Fibroblast of mammary gland (primary cell): ENCODE results near the gene THY1.
"Not testable (repeated sequence)": the region's sequence is repeated elsewhere in the genome, so short reads cannot be mapped to it uniquely, and the experiment has no call there.

ENCODE experiments used
- DNase-seq: peaks from one replicate; pipeline ENCODE4 v3.0.0-alpha.2; 2010; ENCODE audit warnings: low read depth
- H3K4me3 ChIP-seq: 2 replicates; pipeline ENCODE4 v1.5.1; 2011; ENCODE audit warnings: low read depth, mild to moderate bottlenecking, low read length, moderate library complexity; ENCODE audit not compliant: control insufficient read depth
- TF ChIP-seq, protein P1 (sequence below): conservative IDR thresholded peaks from 2 replicates; pipeline ENCODE4 v1.5.1; 2011; ENCODE audit warnings: low read depth, low read length, inconsistent platforms; ENCODE audit not compliant: control insufficient read depth, insufficient read depth

Gene THY1

DNA sequence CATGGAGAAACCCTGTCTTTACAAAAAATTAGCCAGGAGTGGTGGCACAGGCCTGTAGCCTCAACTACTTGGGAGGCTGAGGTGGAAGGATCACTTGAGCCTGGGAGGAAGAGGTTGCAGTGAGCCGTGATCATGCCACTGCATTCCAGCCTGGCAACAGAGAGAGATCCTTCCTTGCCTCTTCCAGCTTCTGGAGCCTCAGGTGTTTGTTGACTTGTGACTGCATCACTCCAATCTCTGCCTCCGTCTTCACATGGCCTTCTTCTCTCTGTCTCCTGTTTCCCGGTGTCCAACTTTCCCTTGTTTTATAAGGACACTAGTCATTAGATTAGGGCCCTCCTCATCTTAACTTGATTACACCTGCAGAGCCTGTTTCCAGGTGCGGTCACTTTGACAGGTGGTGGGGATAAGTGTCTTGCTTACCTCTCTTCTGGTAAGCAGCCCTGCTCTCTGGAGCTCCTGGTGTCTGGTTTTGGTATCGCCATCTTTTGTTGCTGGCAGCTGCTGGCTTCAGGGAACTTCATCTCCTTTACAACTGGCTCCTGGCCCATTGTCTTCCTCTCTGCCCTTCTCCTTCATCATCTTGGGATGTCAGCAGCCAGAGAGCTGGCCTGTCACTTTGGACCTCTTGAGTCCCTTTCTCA lies 33.2 kb downstream of the THY1 start:
- DNase-seq, result no peak
- TF ChIP-seq, protein P1, sequence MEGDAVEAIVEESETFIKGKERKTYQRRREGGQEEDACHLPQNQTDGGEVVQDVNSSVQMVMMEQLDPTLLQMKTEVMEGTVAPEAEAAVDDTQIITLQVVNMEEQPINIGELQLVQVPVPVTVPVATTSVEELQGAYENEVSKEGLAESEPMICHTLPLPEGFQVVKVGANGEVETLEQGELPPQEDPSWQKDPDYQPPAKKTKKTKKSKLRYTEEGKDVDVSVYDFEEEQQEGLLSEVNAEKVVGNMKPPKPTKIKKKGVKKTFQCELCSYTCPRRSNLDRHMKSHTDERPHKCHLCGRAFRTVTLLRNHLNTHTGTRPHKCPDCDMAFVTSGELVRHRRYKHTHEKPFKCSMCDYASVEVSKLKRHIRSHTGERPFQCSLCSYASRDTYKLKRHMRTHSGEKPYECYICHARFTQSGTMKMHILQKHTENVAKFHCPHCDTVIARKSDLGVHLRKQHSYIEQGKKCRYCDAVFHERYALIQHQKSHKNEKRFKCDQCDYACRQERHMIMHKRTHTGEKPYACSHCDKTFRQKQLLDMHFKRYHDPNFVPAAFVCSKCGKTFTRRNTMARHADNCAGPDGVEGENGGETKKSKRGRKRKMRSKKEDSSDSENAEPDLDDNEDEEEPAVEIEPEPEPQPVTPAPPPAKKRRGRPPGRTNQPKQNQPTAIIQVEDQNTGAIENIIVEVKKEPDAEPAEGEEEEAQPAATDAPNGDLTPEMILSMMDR, result peak; percentile 44
- H3K4me3 ChIP-seq, result no peak overlapping the region

DNA sequence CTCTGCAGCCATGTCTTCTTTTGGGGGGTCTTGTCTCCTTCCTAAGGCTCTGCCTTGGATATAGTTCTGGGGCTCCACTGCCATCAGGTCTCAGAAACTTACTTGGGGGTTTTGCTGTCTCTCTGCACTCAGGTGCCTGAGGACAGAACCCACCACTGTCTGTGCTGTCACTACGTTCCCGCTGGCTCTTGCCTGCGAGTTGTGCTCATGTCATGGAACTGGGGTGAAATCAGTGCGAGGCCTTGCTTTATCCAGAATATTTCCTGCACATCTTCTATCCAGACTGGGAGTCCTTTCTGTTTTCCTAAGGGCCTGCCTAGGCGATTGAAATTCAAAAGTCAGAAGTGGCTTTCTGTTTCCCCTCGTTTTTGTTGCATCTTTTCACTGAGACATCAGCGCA lies 34.9 kb downstream of the THY1 start:
- H3K4me3 ChIP-seq, result no peak overlapping the region
- DNase-seq, result no peak

DNA sequence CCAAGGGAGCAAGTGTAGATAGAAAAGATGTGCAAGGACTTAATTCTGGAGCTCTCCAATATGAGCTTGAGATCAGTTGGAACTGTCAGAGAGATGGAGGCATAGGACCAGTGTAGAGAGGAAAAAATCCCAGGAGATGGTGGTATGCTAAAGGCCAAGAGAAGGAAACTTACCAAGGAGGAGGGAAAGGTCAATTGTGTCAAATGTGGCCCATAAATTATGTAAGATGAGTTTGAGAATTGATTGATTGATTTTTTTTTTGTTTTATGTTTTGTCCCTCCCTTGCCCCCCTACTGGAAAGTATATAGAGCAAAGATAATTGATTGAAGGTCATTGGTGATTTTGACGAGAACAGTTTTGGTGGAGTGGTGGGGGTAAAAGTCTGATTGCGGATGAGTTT lies 38.6 kb downstream of the THY1 start:
- TF ChIP-seq, protein P1, result no peak
- no peak overlapping the region for H3K4me3 ChIP-seq
- no peak for DNase-seq

More for the DNA sequence above, 34.9 kb downstream of the THY1 start:
- TF ChIP-seq, protein P1, result no peak

DNA sequence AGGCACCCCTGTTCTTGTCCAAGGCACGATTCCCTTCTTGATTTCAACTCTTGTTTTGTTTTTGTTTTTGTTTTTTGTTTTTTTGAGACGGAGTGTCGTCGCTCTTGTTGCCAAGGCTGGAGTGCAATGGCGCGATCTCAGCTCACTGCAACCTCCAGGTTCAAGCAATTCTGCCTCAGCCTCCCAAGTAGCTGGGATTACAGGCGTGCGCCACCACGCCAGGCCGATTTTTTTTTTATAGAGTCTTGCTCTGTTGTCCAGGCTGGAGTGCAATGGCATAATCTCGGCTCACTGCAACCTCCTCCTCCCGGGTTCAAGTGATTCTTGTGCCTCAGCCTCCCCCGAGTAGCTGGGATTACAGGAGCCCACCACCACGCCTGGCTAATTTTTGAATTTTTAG lies 40.5 kb downstream of the THY1 start:
- H3K4me3 ChIP-seq, DNase-seq: not testable (repeated sequence)

DNA sequence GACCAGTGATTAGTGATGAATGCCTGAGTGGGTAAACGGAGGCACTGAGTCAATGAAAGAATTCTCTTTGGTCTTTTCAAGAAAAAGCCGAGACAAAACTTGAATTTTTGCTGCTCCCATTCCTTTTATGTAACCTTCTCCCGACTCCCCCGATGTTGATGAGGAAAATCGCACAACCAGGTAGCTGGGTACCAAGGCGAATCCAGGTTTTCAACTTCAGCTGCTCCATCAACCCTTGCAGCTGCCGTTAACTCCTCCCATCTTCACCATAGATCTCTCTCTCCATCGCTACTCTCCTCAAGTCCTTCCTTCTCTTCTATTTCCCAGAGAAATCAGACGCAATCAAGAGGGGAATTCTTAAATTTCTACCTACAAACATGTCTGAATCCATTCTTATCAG lies 40.9 kb downstream of the THY1 start:
- DNase-seq, result no peak
- H3K4me3 ChIP-seq, result peak overlapping the region; percentile 50
- TF ChIP-seq, protein P1, result no peak

DNA sequence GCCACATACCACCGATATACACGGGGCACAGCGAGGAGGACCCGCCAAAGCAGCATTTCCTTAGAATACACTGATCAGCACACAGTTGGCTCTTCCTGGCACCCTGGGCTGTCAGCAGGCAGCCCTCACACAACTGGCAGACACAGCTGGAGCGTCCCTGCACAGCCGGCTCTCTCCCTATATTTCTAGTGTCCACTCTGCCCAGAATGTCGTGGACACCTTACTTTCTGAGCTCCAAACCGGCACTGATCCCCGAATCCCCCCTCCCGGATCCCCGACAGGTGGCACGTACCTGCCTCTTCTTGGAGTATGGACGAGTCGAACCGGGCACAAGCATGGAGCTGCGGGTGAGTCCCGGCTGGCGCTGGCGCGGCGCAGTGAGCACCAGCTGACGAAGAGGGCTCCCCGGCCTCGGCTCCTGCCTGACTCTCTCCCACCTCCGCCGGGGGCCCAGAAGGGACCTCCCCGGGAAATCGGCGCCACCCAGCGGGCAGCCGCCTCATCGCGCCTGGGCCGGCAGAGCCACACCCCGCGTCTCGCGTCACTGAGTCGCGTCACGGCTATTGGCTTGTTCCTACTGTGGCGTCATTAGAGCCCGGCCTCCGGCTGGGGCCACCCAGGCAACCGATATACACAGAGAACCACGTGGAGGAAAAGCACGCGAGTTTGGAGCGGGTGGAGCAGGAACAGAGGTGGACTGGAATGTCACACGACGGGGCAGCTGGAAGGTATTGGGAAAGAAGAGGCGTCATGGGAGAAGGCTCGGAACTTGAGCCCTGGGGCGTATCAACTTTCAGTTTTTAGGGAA lies 41.6 kb downstream of the THY1 start, which contains the start of gene USP2:
TSS of gene USP2 (minus strand) at position 510 of the 808 bp plus-strand sequence. CDS start 8,210 bp downstream, outside the sequence.
- TF ChIP-seq, protein P1, result peak; percentile 50
- DNase-seq, result peak; percentile 95
- peak within 1 kb of the TSS; percentile 50 for H3K4me3 ChIP-seq

DNA sequence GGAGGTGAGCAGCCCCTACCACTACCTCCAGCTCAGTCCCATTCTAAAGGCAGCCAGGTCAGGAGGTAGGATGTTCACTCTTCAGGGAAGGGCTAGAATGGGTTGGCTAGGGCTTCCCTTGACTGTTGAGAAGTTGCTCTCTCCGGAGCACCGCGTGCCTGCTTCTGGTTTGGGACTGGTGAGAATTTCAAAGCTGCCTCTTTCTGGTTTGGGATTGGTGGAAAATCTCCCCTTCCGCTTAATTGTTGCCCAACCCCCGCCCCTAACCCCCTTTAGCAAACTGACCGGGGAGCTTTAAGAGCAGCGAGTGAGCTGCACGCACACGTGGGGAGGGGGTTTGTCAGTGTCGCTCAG lies 42.2 kb downstream of the THY1 start:
- H3K4me3 ChIP-seq, result peak overlapping the region; percentile 46
- TF ChIP-seq, protein P1, result no peak
- no peak for DNase-seq
